ENCODE data around the gene BRI3.
A peak's percentile ranks its signal among the peaks of the same experiment; 100 is the strongest.

The BRI3 gene

GRCh38 chr7:98251601-98252424 lies 29.7 kb upstream of the BRI3 start, which contains the start of gene TECPR1:
Gene TECPR1 (minus strand): TSS chr7:98252232. CDS start chr7:98246146, 6,086 bp downstream.
- H3K4me3 ChIP-seq (ENCODE audit: low read depth, low read length) = peak within 1 kb of the TSS; percentile 92
- DNase-seq (ENCODE audit: low read depth) = peak; percentile 56

DNA sequence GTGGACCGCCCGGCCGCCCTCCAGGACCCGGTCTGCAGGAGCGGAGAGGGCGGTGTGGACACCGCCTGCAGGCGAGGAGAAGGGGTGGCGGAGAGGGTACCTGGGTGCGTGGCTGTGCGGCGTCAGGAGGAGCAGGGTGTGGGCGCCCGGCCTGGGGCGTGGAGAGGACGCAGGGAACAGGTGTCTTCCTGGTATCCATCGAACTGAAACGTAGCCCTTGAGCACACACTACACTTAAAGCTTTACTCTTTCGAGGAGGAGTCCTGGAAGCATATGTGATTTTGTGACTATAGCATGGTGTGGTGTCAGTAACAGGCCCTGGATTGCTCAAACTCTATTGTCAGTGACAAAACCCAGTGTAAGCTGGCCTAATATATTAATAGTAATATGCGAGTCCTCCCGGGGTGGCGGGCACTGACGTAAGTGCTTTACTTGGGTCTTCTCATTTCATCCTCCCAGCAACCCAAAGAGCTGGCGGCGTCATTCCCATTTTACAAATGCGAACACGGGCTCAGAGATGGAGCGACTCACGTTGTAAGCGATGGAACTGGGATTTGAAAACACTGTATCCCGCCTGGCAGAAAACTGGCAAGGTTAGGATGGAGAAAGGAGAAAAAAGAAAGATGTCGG lies 28.9 kb upstream of the BRI3 start:
- DNase-seq (ENCODE audit: low read depth) = no peak
- peak overlapping the region; percentile 92 for H3K4me3 ChIP-seq (ENCODE audit: low read depth, low read length)

DNA sequence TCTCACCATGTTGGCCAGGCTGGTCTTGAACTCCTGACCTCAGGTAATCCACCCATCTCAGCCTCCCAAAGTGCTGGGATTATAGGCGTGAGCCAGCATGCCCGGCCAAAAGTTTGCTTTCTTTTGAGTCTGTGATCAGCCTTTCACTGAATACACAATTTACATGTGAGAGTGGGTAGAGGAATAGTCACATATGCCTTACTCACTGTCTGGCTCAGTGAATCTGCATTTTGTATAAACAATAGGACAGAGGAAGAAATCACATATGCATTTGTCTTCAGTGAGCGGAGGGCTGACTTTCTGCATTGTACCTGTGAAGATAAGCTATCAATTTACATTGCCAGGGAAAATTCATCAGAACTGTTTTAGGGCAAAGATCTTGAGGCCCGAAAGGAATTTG lies 27.0 kb upstream of the BRI3 start:
- no peak for DNase-seq (ENCODE audit: low read depth)
- H3K4me3 ChIP-seq (ENCODE audit: low read depth, low read length) = no peak overlapping the region

DNA sequence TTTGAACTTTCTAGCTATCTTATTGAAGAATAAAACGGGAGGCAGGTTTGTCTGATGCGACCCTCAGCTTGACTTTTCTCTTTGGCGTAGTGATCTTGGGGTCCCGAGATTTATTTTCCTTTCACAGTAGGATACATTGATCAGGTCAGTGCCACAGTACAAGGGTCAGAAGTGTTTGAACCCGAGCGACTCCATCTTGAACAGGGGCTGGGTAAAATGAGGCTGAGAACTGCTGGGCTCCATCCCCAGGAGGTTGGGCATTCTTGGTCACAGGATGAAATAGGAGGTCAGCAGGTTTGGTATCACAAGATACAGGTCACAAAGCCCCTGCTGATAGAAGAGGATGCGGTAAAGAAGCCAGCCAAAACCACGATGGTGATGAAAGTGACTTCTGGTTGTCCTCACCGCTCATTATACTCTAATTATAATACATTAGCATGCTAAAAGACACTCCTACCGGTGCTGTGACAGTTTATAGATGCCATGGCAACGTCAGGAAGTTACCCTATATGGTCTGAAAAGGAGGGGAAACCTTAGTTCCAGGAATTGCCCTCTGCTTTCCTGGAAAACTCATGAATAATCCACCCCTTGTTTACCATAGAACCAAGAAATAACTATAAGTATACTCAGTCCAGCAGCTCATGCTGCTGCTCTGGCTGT lies 26.4 kb upstream of the BRI3 start:
- DNase-seq (ENCODE audit: low read depth) = no peak
- H3K4me3 ChIP-seq (ENCODE audit: low read depth, low read length) = no peak overlapping the region

GRCh38 chr7:98256431-98256830 lies 25.1 kb upstream of the BRI3 start:
- no peak overlapping the region for H3K4me3 ChIP-seq (ENCODE audit: low read depth, low read length)
- DNase-seq (ENCODE audit: low read depth) = no peak

GRCh38 chr7:98257701-98258100 lies 23.8 kb upstream of the BRI3 start:
- no peak overlapping the region for H3K4me3 ChIP-seq (ENCODE audit: low read depth, low read length)
- no peak for DNase-seq (ENCODE audit: low read depth)

DNA sequence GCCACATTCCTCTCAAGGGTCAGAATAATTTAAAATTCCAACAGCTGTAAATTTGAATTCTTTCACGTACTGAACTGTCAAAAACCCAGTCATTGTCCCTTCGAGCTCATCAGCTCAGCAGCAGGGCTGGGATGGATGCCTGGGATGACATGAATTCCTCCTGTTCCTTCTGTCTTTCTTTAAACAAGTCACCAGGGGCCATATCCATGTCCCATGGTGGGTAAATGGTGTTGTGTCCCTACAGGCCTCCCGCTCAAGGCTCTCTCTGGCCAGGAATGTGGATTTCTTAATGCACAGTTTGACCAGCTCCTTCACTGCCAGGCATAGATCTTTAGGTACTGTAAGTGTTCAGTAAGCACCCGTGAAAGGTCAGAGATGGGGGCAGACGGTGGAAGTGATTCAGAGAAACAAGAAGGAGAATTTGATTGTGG lies 15.6 kb upstream of the BRI3 start:
- H3K4me3 ChIP-seq (ENCODE audit: low read depth, low read length) = no peak overlapping the region
- no peak for DNase-seq (ENCODE audit: low read depth)

DNA sequence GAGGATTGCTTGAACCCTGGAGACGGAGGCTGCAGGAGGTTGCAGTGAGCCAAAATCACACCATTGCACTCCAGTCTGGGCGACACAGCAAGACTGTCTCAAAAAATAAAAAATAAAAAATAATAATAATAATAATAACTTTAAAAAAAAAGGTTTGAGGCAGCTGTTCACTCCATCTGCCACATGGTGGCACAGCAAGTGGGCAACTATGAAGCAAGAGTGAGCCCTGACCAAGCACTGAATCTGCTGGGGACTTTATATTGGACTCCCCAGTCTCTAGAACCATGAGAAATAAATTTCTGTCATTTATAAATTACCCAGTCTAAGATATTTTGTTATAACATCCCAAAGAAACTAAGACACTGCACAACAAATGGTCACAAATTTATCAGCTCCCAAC lies 14.6 kb upstream of the BRI3 start:
- no peak overlapping the region for H3K4me3 ChIP-seq (ENCODE audit: low read depth, low read length)
- no peak for DNase-seq (ENCODE audit: low read depth)

DNA sequence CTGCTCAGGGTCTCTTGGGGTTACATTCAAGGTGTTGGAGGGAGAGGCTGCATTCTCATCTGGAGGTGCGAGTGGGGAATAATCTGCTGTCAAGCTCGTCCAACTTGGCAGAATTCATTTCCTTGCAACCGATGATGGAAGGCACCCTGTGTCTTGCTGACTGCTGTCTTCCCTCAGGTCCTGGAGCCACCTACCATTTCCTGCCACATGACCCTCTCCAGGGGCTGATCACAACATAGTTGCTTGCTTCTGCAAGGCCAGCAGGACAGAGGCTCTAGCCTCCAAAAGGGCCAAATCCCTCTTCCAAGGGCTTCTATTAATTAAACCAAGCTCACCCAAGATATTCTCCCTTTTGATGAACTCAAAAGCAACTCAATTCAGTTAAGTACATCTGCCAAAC lies 14.2 kb upstream of the BRI3 start:
- no peak overlapping the region for H3K4me3 ChIP-seq (ENCODE audit: low read depth, low read length)
- no peak for DNase-seq (ENCODE audit: low read depth)

DNA sequence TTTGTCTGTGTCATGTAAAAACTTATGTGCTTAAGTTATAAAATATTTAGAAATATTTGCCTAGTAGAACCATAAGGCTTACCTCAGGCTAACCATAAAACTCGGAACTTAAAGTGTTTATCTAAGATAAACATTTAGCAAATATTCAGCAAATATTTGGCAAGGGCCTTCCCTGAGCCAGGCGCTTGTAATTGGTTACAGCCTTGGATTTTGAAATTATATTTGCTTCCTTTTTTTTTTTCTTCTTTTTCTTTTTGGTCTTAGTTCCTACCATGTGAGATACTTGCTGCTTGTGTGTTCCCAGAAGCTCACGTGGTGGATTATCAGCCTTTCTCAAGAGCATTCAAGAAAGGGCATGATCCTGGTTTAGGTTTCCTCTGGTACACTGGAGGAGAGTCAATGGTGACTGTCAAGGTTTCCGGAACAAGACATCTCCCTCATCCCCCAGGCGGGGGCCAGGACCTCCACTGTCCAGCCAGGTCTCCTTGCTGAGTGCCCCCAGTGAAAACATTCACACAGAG lies 5.2 kb upstream of the BRI3 start:
- H3K4me3 ChIP-seq (ENCODE audit: low read depth, low read length) = no peak overlapping the region
- no peak for DNase-seq (ENCODE audit: low read depth)

DNA sequence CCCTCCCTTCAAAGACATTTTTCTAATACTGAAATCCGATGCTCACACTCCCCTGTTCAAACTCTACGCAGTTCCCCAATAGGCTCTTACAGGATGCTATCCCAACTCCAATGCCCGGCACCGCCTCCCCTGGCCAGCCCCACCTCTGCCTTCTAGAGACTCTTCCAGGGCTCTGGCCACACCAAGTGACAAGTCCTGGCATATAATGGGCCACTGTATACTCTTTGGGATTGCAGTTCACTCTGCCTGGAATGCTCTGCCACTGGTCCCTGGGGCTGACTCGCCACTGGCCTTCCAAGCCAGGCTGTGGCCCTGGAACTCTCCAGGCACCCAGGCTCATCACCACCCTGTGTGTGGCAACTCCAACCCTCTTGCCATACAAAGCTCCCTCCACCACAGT lies 3.1 kb upstream of the BRI3 start:
- H3K4me3 ChIP-seq (ENCODE audit: low read depth, low read length) = no peak overlapping the region
- no peak for DNase-seq (ENCODE audit: low read depth)

- H3K4me3 ChIP-seq (ENCODE audit: low read depth, low read length) = no peak overlapping the region
- DNase-seq (ENCODE audit: low read depth) = no peak
Observed at GRCh38 chr7:98278936-98279335, 2.5 kb upstream of the BRI3 start.

DNA sequence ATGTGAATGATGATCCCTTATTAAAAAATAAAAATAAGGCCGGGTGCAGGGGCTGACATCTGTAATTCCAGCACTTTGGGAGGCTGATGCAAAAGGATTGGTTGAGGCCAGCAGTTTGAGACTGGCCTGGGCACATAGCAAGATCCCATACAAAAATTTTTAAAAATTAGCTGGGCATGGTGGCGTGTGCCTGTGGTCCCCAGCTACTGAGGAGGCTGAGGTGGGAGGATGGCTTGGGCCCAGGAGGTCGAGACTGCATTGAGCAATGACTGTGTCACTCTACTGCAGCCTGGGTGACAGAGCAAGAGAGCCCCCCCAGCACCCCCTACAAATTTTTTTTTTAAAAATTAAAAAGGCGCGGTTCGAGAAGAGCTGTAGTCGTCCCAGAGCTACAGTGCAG lies 1.2 kb upstream of the BRI3 start:
- no peak for DNase-seq (ENCODE audit: low read depth)
- H3K4me3 ChIP-seq (ENCODE audit: low read depth, low read length) = no peak overlapping the region

- H3K4me3 ChIP-seq (ENCODE audit: low read depth, low read length) = peak overlapping the region; percentile 89
- DNase-seq (ENCODE audit: low read depth) = no peak
Observed at GRCh38 chr7:98281757-98282606, 496 bp downstream of the BRI3 start.

DNA sequence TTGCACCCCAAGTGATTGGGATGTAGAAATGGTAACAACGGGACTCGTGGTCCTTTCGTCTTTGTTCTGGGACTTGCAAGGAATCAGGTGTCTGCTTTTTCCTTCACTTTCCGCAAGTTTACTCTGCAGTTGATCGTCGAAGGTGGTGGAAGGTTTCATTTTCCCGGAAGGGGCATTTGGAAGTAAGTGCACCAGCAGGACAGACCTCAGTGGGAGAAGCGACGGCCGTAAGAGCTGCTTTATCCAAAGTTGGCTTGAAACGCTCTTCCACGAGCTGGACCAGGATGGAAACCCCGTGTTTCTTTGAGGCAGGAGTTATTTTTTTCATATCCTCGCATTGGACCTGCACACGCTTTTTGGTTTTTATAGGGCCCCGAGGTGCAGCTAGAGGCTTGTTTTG lies 1.2 kb downstream of the BRI3 start:
- peak overlapping the region; percentile 89 for H3K4me3 ChIP-seq (ENCODE audit: low read depth, low read length)
- no peak for DNase-seq (ENCODE audit: low read depth)

DNA sequence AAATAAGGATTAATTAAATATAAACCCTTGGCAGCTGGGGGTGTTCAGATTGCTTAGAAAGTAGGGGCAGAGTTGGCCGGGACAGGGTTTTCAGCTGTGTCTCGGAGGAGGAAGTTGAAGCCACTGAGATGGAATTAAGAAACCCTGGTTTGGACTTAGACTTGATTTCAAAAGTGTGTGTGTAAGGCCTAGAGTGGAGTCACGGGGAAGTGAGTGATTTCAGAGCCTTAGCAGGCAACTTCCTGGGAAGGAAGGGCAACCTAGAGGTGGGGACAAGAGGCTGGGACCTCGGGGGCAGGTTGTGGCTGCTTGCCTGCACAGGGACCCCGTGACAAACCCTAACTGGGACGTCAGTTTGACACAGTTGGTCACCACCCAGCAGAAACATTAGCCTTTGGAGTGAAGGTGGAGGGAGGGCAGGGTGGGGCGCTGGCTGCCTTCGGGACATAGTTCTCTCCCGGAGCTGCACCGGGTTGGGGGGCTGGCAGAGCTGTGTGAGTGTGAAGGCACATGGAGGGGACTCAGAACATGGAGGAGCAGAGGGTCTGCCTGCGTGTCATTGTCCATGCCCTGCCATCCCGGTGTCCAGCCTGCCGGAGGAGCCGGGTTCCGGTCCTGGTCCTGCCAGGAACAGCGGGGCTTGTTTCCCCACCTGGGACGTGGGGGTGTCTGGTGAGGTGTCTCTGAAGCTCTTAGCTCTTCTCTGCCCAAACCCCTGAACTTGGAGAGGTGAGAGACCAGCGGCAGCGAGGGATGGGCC lies 1.8 kb downstream of the BRI3 start:
- DNase-seq (ENCODE audit: low read depth) = no peak
- peak overlapping the region; percentile 89 for H3K4me3 ChIP-seq (ENCODE audit: low read depth, low read length)

DNA sequence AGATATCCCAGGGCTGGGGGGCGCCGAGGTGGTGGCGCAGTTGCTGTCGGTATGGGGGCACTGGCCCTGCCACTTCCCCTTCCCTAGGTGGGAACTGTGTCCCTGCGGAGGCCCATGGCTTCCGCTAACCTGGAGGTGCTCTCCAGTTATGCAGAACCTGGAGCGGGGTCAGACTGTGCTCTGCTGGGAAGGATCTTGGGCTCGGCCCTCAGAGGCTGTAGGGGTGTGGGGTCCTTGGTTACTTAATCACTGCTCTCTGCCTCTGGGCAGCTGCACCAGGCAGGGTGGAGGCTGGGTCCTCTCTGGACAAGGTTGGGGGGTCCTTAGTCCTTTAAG lies 2.4 kb downstream of the BRI3 start:
- peak overlapping the region; percentile 89 for H3K4me3 ChIP-seq (ENCODE audit: low read depth, low read length)
- no peak for DNase-seq (ENCODE audit: low read depth)

DNA sequence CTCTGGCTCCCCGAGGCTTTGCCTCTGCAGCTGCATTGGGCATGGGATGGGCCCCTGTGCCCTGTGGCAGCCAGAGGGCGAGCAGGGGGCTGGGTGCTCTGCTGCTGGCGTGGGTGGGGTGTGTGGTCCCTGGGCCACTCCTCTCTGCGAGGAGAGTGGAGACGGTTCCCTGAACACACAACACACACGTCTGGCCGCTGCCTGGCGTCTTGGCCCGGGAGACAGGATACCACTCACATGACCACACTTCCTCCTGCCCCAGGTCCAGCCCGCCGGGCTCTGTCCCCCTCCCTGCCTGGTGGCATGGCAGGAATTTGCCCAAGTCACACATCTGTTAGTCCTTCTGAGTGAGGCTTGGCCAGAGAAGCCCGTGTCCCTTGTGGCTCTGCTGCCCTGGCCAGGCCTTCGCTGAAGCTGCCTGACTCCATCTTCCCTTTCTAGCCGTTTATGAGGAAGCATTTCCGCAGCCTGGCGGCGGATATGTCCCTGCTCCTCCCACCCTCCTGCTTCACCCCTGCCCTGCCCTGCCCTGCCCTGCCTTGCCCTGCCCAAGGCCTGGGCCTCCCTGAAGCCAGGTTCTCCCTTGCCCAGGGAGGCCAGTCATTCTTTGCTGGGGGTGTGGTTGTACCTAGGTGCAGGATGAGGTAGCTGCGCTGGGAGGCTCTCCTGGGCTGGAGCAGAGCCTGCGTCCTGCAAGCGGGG lies 3.0 kb downstream of the BRI3 start:
- peak overlapping the region; percentile 89 for H3K4me3 ChIP-seq (ENCODE audit: low read depth, low read length)
- no peak for DNase-seq (ENCODE audit: low read depth)
